Esophagus squamous epithelium (tissue), 4 donors: ENCODE results near the gene C3orf33.

ENCODE experiments used
- CTCF ChIP-seq, 6 experiments: fragments of 450-650 bp in 4 of 6; fragments of 200-600 bp in 2 of 6; sonication (generic) in 2 of 6; IDR thresholded peaks; one replicate each; pipeline ENCODE4 v1.5.1; 2016 to 2019; ENCODE audit warnings: antibody characterized with exemption in 6 of 6, mild to moderate bottlenecking in 4 of 6, moderate library complexity in 4 of 6
- POLR2A ChIP-seq, 4 donors: fragments of 450-650 bp; IDR thresholded peaks; one replicate each; pipeline ENCODE4 v1.6.1; 2017; ENCODE audit warnings: antibody characterized with exemption in 4 of 4, mild to moderate bottlenecking in 4 of 4, moderate library complexity in 3 of 4

- peak; percentile 64 to 95 (median 80) for TF ChIP-seq CTCF (IDR thresholded peaks at IDR 0.05)
- no peak for TF ChIP-seq POLR2A (IDR thresholded peaks at IDR 0.05)
Measured at GRCh38 chr3:155805802-155806618, at the start of gene C3orf33.
